Prostate gland (tissue), 2 donors: ENCODE measurements around the gene LPAR3. TPM values are rescaled to one million over a fixed set of nuclear protein-coding genes. Genes with fewer than 3 reads are reported as not detected.

Experiments used
- DNase-seq: peaks from one replicate; pipeline ENCODE4 v3.0.0-alpha.2; 2019; ENCODE audit warnings: low spot score
- H3K27ac ChIP-seq, 2 donors: fragments of 200-600 bp; sonication (generic); 2 replicates each; pipeline ENCODE4 v1.5.1; 2017 to 2019
- H3K27me3 ChIP-seq: fragments of 200-600 bp; sonication (generic); replicated peaks from 2 replicates; pipeline ENCODE4 v1.5.1; 2019; ENCODE audit not compliant: insufficient read depth
- H3K36me3 ChIP-seq, 2 donors: fragments of 200-600 bp; sonication (generic); 1 replicate in 1 of 2; 2 replicates in 1 of 2; pipeline versions ENCODE4 v1.5.1 to v1.8.1; 2017 to 2019
- H3K4me1 ChIP-seq: fragments of 200-600 bp; sonication (generic); replicated peaks from 2 replicates; pipeline ENCODE4 v1.5.1; 2019
- H3K4me3 ChIP-seq, 2 donors: fragments of 200-600 bp; sonication (generic); 2 replicates each; pipeline ENCODE4 v1.5.1; 2017 to 2019
- H3K9me3 ChIP-seq: fragments of 200-600 bp; sonication (generic); 2 replicates; pipeline ENCODE4 v1.5.1; 2017
- POLR2A ChIP-seq: fragments of 450-650 bp; IDR thresholded peaks from one replicate; pipeline ENCODE4 v1.6.1; 2016; ENCODE audit warnings: antibody characterized with exemption, mild to moderate bottlenecking
- POLR2AphosphoS5 ChIP-seq: sonication (generic); formaldehyde crosslinking; IDR thresholded peaks from one replicate; pipeline ENCODE4 v1.6.1; 2017; ENCODE audit warnings: antibody characterized with exemption
- WGBS: methylation state at CpG from one replicate; pipeline ENCODE4 v1.1.5; 2018; 5-methylcytosine and 5-hydroxymethylcytosine counted together
- intact Hi-C: fragments of 100-400 bp; cut with DNase I; formaldehyde crosslinking; loops from one replicate; pipeline ENCODE4 v1.14.2; 2022
- total RNA-seq, 2 donors: library from RNA; depleted of rRNA; stranded (reverse); fragments of >200 nt; gene quantifications; one replicate each; pipeline ENCODE4 v1.1.0, GENCODE V29; 2016
- TF ChIP-seq, protein P1 (sequence below), 4 experiments: fragments of 200-600 bp in 2 of 4; fragments of 450-650 bp in 2 of 4; sonication (generic) in 2 of 4; IDR thresholded peaks; 1 replicate in 3 of 4; 2 replicates in 1 of 4; pipeline ENCODE4 v1.5.1; 2016 to 2019; ENCODE audit warnings: antibody characterized with exemption in 4 of 4, mild to moderate bottlenecking in 2 of 4, moderate library complexity in 2 of 4

LPAR3 gene
- total RNA-seq, 2 donors from 2014 or later, result 81.6 to 131 TPM

DNA sequence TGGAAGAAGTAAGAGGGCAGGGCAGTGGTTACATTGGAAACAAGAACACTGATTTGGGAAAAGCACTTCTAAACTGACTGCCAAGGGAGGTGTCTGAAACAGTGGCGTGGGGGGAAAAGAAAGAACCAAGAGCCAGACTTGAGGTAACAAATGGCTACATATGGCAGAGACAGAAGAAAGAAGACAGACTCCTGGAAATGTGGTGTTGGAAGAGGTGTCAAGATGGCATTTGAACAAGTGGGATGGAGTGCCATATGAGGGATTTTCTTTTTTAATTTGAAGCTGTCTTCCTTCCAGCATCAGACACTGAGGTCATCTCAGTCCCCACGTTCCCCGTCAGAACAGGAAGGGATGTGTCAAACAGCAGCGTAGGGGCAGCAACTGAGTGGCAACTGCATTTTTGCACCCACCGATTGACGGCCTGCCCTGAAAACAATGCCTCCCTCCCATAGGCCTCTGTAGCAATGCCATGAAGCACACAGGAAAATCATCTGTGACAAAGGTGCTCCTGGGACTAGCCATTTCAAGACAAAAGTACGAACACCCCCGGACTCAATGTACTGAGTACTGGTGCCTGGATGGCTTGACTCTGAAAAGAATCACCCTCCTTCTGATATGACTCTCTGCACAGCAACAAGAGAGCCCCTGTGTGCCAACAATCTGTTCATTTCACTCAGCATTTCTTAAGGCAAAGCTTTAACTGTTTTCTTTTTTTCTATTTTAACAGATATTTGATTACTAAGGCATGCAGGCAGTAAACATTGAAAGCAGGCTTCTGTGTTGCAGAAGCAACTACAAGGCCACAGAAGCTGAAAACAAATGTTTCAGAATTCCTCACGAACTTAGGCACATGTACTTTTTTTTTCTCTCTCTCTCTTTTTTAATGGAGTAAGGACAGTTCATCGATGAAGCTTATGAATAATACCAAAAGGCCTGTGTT, 37.0 kb downstream of the LPAR3 start:
- no peak overlapping the region for H3K4me3 ChIP-seq
- H3K4me1 ChIP-seq, result no peaks in the 10 kb centered on the region
- no peak overlapping the region for H3K27ac ChIP-seq
- TF ChIP-seq POLR2A, result no peak
- TF ChIP-seq, protein P1, sequence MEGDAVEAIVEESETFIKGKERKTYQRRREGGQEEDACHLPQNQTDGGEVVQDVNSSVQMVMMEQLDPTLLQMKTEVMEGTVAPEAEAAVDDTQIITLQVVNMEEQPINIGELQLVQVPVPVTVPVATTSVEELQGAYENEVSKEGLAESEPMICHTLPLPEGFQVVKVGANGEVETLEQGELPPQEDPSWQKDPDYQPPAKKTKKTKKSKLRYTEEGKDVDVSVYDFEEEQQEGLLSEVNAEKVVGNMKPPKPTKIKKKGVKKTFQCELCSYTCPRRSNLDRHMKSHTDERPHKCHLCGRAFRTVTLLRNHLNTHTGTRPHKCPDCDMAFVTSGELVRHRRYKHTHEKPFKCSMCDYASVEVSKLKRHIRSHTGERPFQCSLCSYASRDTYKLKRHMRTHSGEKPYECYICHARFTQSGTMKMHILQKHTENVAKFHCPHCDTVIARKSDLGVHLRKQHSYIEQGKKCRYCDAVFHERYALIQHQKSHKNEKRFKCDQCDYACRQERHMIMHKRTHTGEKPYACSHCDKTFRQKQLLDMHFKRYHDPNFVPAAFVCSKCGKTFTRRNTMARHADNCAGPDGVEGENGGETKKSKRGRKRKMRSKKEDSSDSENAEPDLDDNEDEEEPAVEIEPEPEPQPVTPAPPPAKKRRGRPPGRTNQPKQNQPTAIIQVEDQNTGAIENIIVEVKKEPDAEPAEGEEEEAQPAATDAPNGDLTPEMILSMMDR (IDR thresholded peaks at IDR 0.05), result no peak
- TF ChIP-seq POLR2AphosphoS5, result no peak
- intact Hi-C loops, result no loop called here
- H3K9me3 ChIP-seq, result no peaks in the 10 kb centered on the region
- H3K36me3 ChIP-seq, result no peaks in the 10 kb centered on the region
- DNase-seq, result no peak
- H3K27me3 ChIP-seq, result no peaks in the 10 kb centered on the region
- WGBS, result 84% methylated on average over 10 of the region's 10 CpGs

DNA sequence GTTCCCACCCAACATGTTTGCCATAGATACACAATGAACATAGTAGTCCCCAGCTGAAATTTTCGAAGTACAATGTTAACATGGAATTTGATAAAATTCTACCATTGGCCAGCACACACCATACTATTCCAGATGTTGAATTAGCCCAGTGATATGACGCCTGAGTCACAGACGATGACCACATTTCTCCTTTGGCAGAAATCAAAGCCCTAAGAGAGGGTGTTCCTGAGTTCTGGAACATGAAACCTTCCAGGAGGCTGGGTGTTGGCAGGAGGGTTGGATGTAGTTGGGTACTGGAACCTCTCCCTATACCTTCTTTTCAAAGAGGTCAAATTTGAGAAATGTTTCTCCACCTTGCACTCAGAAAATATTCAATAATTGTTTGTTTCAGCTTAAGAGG, 37.8 kb downstream of the LPAR3 start:
- intact Hi-C loops, result no loop called here
- Histone ChIP-seq H3K27me3 (no peaks in the 10 kb centered on the region), H3K4me3 (no peak overlapping the region), H3K36me3 (no peaks in the 10 kb centered on the region), H3K9me3 (no peaks in the 10 kb centered on the region), H3K27ac (no peak overlapping the region), H3K4me1 (no peaks in the 10 kb centered on the region)
- WGBS, result 73% methylated on average over 3 of the region's 3 CpGs
- TF ChIP-seq POLR2AphosphoS5, result no peak
- no peak for DNase-seq

GRCh38 chr1:84853741-84854721, 39.0 kb downstream of the LPAR3 start:
- H3K27me3 ChIP-seq, result no peaks in the 10 kb centered on the region
- intact Hi-C loops, result no loop called here
- peak; percentile 43 for TF ChIP-seq POLR2AphosphoS5
- no peak for TF ChIP-seq POLR2A
- no peaks in the 10 kb centered on the region for H3K4me1 ChIP-seq
- H3K36me3 ChIP-seq, result no peaks in the 10 kb centered on the region
- no peak for DNase-seq
- no peak overlapping the region for H3K27ac ChIP-seq
- 56% methylated on average over 2 of the region's 2 CpGs for WGBS
- H3K4me3 ChIP-seq, result no peak overlapping the region
- H3K9me3 ChIP-seq, result no peaks in the 10 kb centered on the region

- intact Hi-C loops, result no loop called here
- Histone ChIP-seq H3K27me3 (no peaks in the 10 kb centered on the region), H3K27ac (no peak overlapping the region), H3K9me3 (no peaks in the 10 kb centered on the region), H3K4me3 (no peak overlapping the region), H3K36me3 (no peaks in the 10 kb centered on the region), H3K4me1 (peaks cover 8% of the 10 kb centered on the region)
- TF ChIP-seq, protein P1 (IDR thresholded peaks at IDR 0.05), result no peak
- no peak for TF ChIP-seq POLR2A
- no peak for TF ChIP-seq POLR2AphosphoS5
- no peak for DNase-seq
- 92% methylated on average over 8 of the region's 8 CpGs for WGBS
Measured at GRCh38 chr1:84851839-84852238, 41.2 kb downstream of the LPAR3 start.

- WGBS, result 73% methylated on average over 7 of the region's 7 CpGs
- intact Hi-C loops, result no loop called here
- Histone ChIP-seq H3K9me3 (no peaks in the 10 kb centered on the region), H3K27ac (no peak overlapping the region), H3K36me3 (no peaks in the 10 kb centered on the region), H3K27me3 (no peaks in the 10 kb centered on the region), H3K4me1 (peaks cover 11% of the 10 kb centered on the region), H3K4me3 (no peak overlapping the region)
- no peak for DNase-seq
- TF ChIP-seq, protein P1 (IDR thresholded peaks at IDR 0.05), result no peak
- TF ChIP-seq POLR2A, result no peak
- no peak for TF ChIP-seq POLR2AphosphoS5
Measured at GRCh38 chr1:84849357-84849975, 43.5 kb downstream of the LPAR3 start.
